CD4-positive, alpha-beta T cell (primary cell): ENCODE results near the gene DCDC2. TPM values are rescaled to one million over a fixed set of nuclear protein-coding genes. Genes with fewer than 3 reads are reported as not detected.

ENCODE experiments used
- ATAC-seq: fragments of 200-7000 bp; cut with Tn5 transposase; one replicate; pipeline ENCODE4 v1.10.0; 2022; ENCODE audit warnings: mild to moderate bottlenecking; ENCODE audit not compliant: poor library complexity
- CTCF ChIA-PET: fragments of 350-600 bp; sonication (Branson Sonifier 250); formaldehyde crosslinking; loops from one replicate; lab custom pipeline; 2021; ENCODE audit warnings: antibody characterized with exemption, inconsistent platforms; lab: Charles Lee
- POLR2A ChIA-PET: fragments of 350-600 bp; sonication (Branson Sonifier 250); formaldehyde crosslinking; loops from one replicate; lab custom pipeline; 2021; ENCODE audit warnings: antibody characterized with exemption, inconsistent platforms; lab: Charles Lee
- DNase-seq, 14 experiments: peaks; one replicate each; pipeline ENCODE4 v3.0.0-alpha.2; 2013 to 2020; ENCODE audit warnings: mixed read lengths in 2 of 14
- H3K27ac ChIP-seq, 2 donors: one replicate each; pipeline versions ENCODE4 v1.5.1 to v1.7.0; 2013; ENCODE audit warnings: low read length in 2 of 2, low read depth in 1 of 2, mild to moderate bottlenecking in 1 of 2
- H3K27me3 ChIP-seq, 2 experiments: 1 replicate in 1 of 2; 2 replicates in 1 of 2; pipeline versions ENCODE4 v1.6.1 to v1.7.0; 2013; ENCODE audit warnings: low read length in 2 of 2, control low read depth in 1 of 2, mild to moderate bottlenecking in 1 of 2, moderate library complexity in 1 of 2; ENCODE audit not compliant: insufficient read depth in 2 of 2, control insufficient read depth in 1 of 2
- H3K36me3 ChIP-seq: one replicate; pipeline ENCODE4 v1.6.1; 2013; ENCODE audit warnings: low read length, control low read depth; ENCODE audit not compliant: insufficient read depth
- H3K4me1 ChIP-seq: one replicate; pipeline ENCODE4 v1.6.1; 2013; ENCODE audit warnings: low read length, control low read depth; ENCODE audit not compliant: insufficient read depth
- H3K4me3 ChIP-seq: one replicate; pipeline ENCODE4 v1.5.1; 2013; ENCODE audit warnings: mild to moderate bottlenecking, low read length, moderate library complexity
- H3K9me3 ChIP-seq, 2 experiments: 1 replicate in 1 of 2; 2 replicates in 1 of 2; pipeline versions ENCODE4 v1.6.1 to v1.7.0; 2013; ENCODE audit warnings: low read length in 2 of 2, mild to moderate bottlenecking in 2 of 2, control low read depth in 1 of 2, moderate library complexity in 1 of 2; ENCODE audit not compliant: control insufficient read depth in 1 of 2, insufficient read depth in 1 of 2
- H3K27ac Mint-ChIP-seq: one replicate; pipeline ENCODE4 v1.8.0; 2020; ENCODE audit warnings: mixed read lengths
- H3K27me3 Mint-ChIP-seq: one replicate; pipeline ENCODE4 v1.8.0; 2021; ENCODE audit warnings: mixed read lengths
- H3K36me3 Mint-ChIP-seq: one replicate; pipeline ENCODE4 v1.8.0; 2021; ENCODE audit warnings: low read depth, mixed read lengths
- H3K4me1 Mint-ChIP-seq: one replicate; pipeline ENCODE4 v1.8.0; 2021; ENCODE audit warnings: low read depth, mixed read lengths
- H3K4me3 Mint-ChIP-seq: one replicate; pipeline ENCODE4 v1.8.0; 2020; ENCODE audit warnings: mild to moderate bottlenecking, mixed read lengths
- H3K9me3 Mint-ChIP-seq: one replicate; pipeline ENCODE4 v1.8.0; 2020; ENCODE audit warnings: mixed read lengths
- intact Hi-C, 2 experiments: fragments of 100-400 bp; cut with DNase I in 1 of 2; cut with micrococcal nuclease in 1 of 2; formaldehyde crosslinking; loops; one replicate each; pipeline versions ENCODE4 v1.15.1 to v1.9.0; 2023 to 2025; cut with DNase I, micrococcal nuclease
- total RNA-seq, 174 experiments: library from RNA in 2 of 174; stranded (reverse) in 2 of 174; gene quantifications; one replicate each; pipeline ENCODE4 v1.2.3 and lab custom pipeline; 2021 to 2026
- TF ChIP-seq, protein P1 (sequence below): fragments of 200-600 bp; IDR thresholded peaks from one replicate; pipeline ENCODE4 v1.8.0; 2022; ENCODE audit warnings: antibody characterized with exemption, mild to moderate bottlenecking

DCDC2 gene
- total RNA-seq, 2 experiments from 2014 or later = 0.05 TPM; not detected in 1

DNA sequence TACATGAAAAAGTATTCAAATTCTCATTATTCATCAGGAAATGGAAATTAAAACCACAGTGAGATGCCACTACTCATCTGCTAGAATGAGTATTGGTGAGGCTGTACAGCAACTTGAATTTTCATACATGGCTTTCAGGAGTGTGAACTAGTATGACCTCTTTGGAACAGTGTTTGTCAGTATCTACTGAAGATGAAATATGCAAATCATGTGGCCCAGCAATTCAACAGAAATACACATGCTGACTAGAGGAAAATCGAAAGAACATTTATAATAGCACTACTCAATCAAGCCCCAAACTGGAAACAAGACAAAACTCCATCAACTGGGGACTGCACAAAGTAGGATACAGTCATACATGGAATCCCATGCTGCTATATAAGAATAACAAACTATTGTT is 102.2 kb downstream of the DCDC2 start:
- ATAC-seq (no peak), DNase-seq (no peak)
- no peaks in the 10 kb centered on the region for H3K36me3 ChIP-seq
- peaks cover 5 to 7% of the 10 kb centered on the region in 2 experiments for H3K27me3 ChIP-seq
- intact Hi-C loops = no loop called here
- H3K27ac ChIP-seq = no peak overlapping the region
- Mint-ChIP-seq H3K27me3 (peaks cover 47% of the 10 kb centered on the region), H3K4me3 (no peak overlapping the region), H3K36me3 (no peaks in the 10 kb centered on the region), H3K9me3 (peaks cover 4% of the 10 kb centered on the region), H3K4me1 (no peaks in the 10 kb centered on the region), H3K27ac (no peak overlapping the region)
- H3K4me3 ChIP-seq = no peak overlapping the region
- CTCF ChIA-PET = no interaction called here
- TF ChIP-seq, protein P1, sequence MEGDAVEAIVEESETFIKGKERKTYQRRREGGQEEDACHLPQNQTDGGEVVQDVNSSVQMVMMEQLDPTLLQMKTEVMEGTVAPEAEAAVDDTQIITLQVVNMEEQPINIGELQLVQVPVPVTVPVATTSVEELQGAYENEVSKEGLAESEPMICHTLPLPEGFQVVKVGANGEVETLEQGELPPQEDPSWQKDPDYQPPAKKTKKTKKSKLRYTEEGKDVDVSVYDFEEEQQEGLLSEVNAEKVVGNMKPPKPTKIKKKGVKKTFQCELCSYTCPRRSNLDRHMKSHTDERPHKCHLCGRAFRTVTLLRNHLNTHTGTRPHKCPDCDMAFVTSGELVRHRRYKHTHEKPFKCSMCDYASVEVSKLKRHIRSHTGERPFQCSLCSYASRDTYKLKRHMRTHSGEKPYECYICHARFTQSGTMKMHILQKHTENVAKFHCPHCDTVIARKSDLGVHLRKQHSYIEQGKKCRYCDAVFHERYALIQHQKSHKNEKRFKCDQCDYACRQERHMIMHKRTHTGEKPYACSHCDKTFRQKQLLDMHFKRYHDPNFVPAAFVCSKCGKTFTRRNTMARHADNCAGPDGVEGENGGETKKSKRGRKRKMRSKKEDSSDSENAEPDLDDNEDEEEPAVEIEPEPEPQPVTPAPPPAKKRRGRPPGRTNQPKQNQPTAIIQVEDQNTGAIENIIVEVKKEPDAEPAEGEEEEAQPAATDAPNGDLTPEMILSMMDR = no peak
- POLR2A ChIA-PET = no interaction called here
- no peaks in the 10 kb centered on the region for H3K4me1 ChIP-seq
- no peaks in the 10 kb centered on the region for H3K9me3 ChIP-seq

DNA sequence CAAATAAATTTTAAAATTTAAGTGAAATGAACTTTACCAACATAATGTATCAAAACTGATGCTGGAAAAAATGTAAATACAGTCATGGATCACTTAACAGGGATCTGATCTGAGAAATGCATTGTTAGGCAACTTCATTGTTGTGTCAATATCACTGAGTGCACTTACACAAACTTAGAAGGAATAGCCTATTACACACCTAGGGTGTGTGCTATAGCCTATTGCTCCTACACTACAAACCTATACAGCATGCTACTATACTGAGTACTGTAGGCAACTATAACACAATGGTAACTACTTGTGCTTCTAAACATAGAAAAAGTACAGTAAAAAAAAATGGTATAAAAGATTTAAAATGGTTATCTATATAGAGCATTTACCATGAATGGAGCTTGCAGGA is 104.5 kb downstream of the DCDC2 start:
- H3K36me3 Mint-ChIP-seq = no peaks in the 10 kb centered on the region
- ATAC-seq (no peak), DNase-seq (no peak)
- CTCF ChIA-PET = no interaction called here
- POLR2A ChIA-PET = no interaction called here
- H3K4me3 Mint-ChIP-seq = no peak overlapping the region
- TF ChIP-seq, protein P1 = no peak
- peaks cover 0 to 4% of the 10 kb centered on the region in 2 experiments for H3K27me3 ChIP-seq
- intact Hi-C loops = no loop called here
- no peaks in the 10 kb centered on the region for H3K4me1 ChIP-seq
- H3K4me1 Mint-ChIP-seq = no peaks in the 10 kb centered on the region
- H3K27ac Mint-ChIP-seq = no peak overlapping the region
- H3K9me3 ChIP-seq = no peaks in the 10 kb centered on the region
- no peak overlapping the region for H3K4me3 ChIP-seq
- H3K27me3 Mint-ChIP-seq = peaks cover 41% of the 10 kb centered on the region
- H3K27ac ChIP-seq = no peak overlapping the region
- H3K36me3 ChIP-seq = no peaks in the 10 kb centered on the region
- H3K9me3 Mint-ChIP-seq = peaks cover 4% of the 10 kb centered on the region

GRCh38 chr6:24252280-24252679 is 105.6 kb downstream of the DCDC2 start:
- ChIA-PET CTCF (no interaction called here), POLR2A (no interaction called here)
- H3K9me3 Mint-ChIP-seq = peaks cover 4% of the 10 kb centered on the region
- H3K27me3 ChIP-seq = no peaks in the 10 kb centered on the region
- no peak overlapping the region for H3K4me3 Mint-ChIP-seq
- no peaks in the 10 kb centered on the region for H3K4me1 ChIP-seq
- H3K4me3 ChIP-seq = no peak overlapping the region
- H3K9me3 ChIP-seq = no peaks in the 10 kb centered on the region
- no peak overlapping the region for H3K27ac Mint-ChIP-seq
- ATAC-seq (no peak), DNase-seq (no peak)
- H3K4me1 Mint-ChIP-seq = no peaks in the 10 kb centered on the region
- intact Hi-C loops = no loop called here
- no peaks in the 10 kb centered on the region for H3K36me3 ChIP-seq
- no peaks in the 10 kb centered on the region for H3K36me3 Mint-ChIP-seq
- TF ChIP-seq, protein P1 = no peak
- no peak overlapping the region for H3K27ac ChIP-seq
- H3K27me3 Mint-ChIP-seq = peaks cover 38% of the 10 kb centered on the region
